GM12872 (cell line): Measurements from ENCODE around the gene GZF1.

Source experiments
- CTCF ChIP-seq: IDR thresholded peaks from 3 replicates; pipeline ENCODE4 v1.5.1; 2011; ENCODE audit warnings: low read depth, mild to moderate bottlenecking, low read length, moderate library complexity; ENCODE audit not compliant: insufficient read depth

GZF1 gene

GRCh38 chr20:23390091-23390774, 28.3 kb downstream of the GZF1 start:
- no peak for TF ChIP-seq CTCF

- TF ChIP-seq CTCF: no peak
These were observed 29.8 kb downstream of the GZF1 start for GRCh38 chr20:23391707-23392310.

GRCh38 chr20:23393996-23394775, 32.2 kb downstream of the GZF1 start:
- TF ChIP-seq CTCF: no peak

GRCh38 chr20:23396950-23397627, 35.1 kb downstream of the GZF1 start:
- TF ChIP-seq CTCF: no peak

GRCh38 chr20:23397961-23398360, 36.0 kb downstream of the GZF1 start:
- no peak for TF ChIP-seq CTCF

GRCh38 chr20:23399568-23400241, 37.7 kb downstream of the GZF1 start:
- TF ChIP-seq CTCF: no peak
